Pancreas (tissue), 10 donors: ENCODE data around the gene PAPOLB. TPM values are rescaled to one million over a fixed set of nuclear protein-coding genes. Genes with fewer than 3 reads are reported as not detected.

Source experiments
- ATAC-seq, 4 donors: fragments of 200-7000 bp; cut with Tn5 transposase; one replicate each; pipeline versions ENCODE4 v1.8.0 to v1.9.1; 2020; ENCODE audit warnings: mild to moderate bottlenecking in 4 of 4, moderate library complexity in 4 of 4
- DNase-seq, 6 donors: peaks; one replicate each; pipeline ENCODE4 v3.0.0-alpha.2; 2020
- FAIRE-seq: peaks from 2 replicates; lab custom pipeline; 2012; peaks lifted over from hg19 to GRCh38; lab: Jason Lieb, UNC
- H3K27ac ChIP-seq, 4 donors: fragments of 200-600 bp; sonication (generic); 1 replicate in 3 of 4; 2 replicates in 1 of 4; pipeline versions ENCODE4 v1.5.0 to v1.8.0; 2020
- H3K27me3 ChIP-seq, 4 donors: fragments of 200-600 bp; one replicate each; pipeline ENCODE4 v1.8.0; 2021
- H3K36me3 ChIP-seq, 3 donors: fragments of 200-600 bp; sonication (generic) in 1 of 3; one replicate each; pipeline versions ENCODE4 v1.5.0 to v1.8.0; 2020 to 2021
- H3K4me1 ChIP-seq, 3 donors: fragments of 200-600 bp; one replicate each; pipeline ENCODE4 v1.8.0; 2021
- H3K4me3 ChIP-seq, 4 donors: fragments of 200-600 bp; sonication (generic) in 2 of 4; one replicate each; pipeline versions ENCODE4 v1.5.0 to v1.8.0; 2020 to 2021
- H3K9me3 ChIP-seq, 4 donors: fragments of 200-600 bp; one replicate each; pipeline ENCODE4 v1.8.0; 2021
- WGBS, 2 donors: extraction: QIAGEN DNeasy Blood & Tissue Kit; methylation state at CpG; one replicate each; pipeline ENCODE4 v1.1.7; 2013; 5-methylcytosine and 5-hydroxymethylcytosine counted together
- intact Hi-C, 3 donors: fragments of 100-400 bp; cut with DNase I; formaldehyde crosslinking; loops; one replicate each; pipeline versions ENCODE4 v1.11.1 to v1.14.2; 2022
- polyA plus RNA-seq, 2 donors: library from polyadenylated mRNA; stranded (reverse); fragments of 200-250 nt; gene quantifications; one replicate each; pipeline ENCODE4 v1.2.3, GENCODE V29; 2013
- total RNA-seq, 6 donors: library from RNA; stranded (reverse); fragmentation: NEBNext Ultra II Directional in 4 of 6; extraction: Animal tissue kit (Norgen Biotek cat#: 25700) in 4 of 6; gene quantifications; one replicate each; pipeline versions ENCODE4 v1.2.1 to v1.2.4, GENCODE V29; 2021 to 2023
- TF ChIP-seq, protein P1 (sequence below), 4 donors: fragments of 200-600 bp; sonication (generic) in 3 of 4; IDR thresholded peaks; one replicate each; pipeline versions ENCODE4 v1.5.0 to v1.8.0; 2021; ENCODE audit warnings: antibody characterized with exemption in 4 of 4
- donor health status: healthy with polysubstance abuse.
- donor health status: DM: no; HTN: no; CAD: no; lungs with moderate emphysema.
- donor health status: DM: no; HTN: no; CAD: no.
- donor health status: control.
- donor health status: control.
- donor health status: Bipolar disorder and iron deficiency.
- donor health status: DM: yes; HTN: yes; CAD: no.
- donor health status: DM: no; HTN: no; CAD: no.
- donor health status: DM: no; HTN: no; CAD: no.
- donor health status: DM: yes; HTN: yes; CAD: no.

The PAPOLB gene
- total and polyA plus RNA-seq, 8 donors, result 0.03 to 0.09 (median 0.05) TPM; not detected in 5

DNA sequence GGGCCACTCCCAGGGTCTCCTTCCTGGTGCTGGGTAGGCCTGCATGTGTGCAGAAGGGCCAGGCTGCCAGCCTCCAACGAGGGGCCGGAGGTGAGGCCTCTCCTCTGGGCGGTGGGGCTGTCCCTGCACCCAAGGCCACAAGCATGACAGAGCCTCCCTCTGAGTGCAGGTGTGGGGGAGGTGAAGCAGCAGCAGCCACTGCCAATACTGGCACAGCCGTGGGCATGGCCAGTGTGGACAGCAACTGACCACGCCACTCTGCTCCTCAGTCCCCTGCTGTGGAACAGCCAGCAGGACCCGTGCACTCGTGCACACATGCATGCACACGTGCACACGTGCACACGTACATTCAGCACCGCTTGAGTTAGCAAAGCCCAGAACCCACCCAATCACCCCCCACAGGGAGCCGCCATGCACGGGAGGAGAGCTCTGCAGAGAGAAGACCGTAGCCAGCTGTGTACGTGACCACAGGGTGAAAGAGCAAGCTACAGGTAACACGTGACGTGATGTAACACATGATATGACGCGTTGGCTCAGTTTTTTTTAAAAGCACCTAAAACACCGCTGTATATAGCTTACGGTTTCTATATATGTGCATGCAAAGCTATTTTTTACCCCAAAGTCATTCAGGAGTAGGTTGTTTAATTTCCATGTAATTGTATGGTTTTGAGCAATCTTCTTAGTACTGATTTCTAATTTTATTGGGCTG is 23.1 kb downstream of the PAPOLB start:
- peak in 1 of 4 donors; percentile 6 for ATAC-seq
- H3K36me3 ChIP-seq, result no peaks in the 10 kb centered on the region

DNA sequence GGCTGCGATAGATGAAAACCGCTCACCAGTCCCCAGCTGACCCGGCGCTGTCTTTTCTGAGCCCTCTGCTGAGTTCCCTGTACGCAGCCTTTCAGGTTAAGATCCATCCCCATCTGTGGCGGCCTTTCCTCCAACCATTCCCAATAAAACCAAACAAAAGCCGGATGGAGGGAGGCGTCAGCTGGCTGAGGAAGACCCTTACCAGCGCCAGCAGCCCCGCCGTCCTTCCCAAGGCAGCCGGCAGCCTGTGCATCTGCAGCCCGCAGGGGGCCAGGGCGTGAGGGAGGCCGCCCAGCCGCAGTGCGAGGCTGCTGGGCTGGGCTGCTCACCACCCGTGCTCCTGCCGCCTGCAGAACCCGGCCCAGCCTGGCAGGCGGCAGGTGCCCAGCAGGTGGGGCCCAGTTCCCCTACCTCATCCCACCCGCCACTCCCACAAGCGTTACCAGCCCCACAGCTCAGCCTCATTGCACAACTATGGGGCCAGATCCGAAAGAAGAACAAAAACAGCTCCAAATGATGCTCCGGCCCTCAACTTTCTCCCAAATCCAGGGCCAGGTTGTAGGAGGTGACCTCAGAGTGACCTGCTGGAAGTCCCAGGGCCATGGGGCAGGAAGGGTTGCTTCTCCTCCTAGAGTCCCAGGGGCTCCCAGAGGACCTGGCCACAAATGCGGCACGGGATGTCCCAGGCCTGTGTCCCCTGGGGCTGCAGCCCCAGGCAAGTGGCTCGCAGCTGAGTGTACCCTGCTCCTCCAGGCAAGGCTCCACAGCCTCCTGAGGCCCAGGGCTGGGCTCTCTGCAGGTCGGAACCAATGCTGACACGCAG is 23.8 kb downstream of the PAPOLB start:
- TF ChIP-seq, protein P1, sequence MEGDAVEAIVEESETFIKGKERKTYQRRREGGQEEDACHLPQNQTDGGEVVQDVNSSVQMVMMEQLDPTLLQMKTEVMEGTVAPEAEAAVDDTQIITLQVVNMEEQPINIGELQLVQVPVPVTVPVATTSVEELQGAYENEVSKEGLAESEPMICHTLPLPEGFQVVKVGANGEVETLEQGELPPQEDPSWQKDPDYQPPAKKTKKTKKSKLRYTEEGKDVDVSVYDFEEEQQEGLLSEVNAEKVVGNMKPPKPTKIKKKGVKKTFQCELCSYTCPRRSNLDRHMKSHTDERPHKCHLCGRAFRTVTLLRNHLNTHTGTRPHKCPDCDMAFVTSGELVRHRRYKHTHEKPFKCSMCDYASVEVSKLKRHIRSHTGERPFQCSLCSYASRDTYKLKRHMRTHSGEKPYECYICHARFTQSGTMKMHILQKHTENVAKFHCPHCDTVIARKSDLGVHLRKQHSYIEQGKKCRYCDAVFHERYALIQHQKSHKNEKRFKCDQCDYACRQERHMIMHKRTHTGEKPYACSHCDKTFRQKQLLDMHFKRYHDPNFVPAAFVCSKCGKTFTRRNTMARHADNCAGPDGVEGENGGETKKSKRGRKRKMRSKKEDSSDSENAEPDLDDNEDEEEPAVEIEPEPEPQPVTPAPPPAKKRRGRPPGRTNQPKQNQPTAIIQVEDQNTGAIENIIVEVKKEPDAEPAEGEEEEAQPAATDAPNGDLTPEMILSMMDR (IDR thresholded peaks at IDR 0.05), result no peak
- H3K9me3 ChIP-seq, result no peaks in the 10 kb centered on the region
- H3K4me3 ChIP-seq, result no peak overlapping the region
- intact Hi-C loops, result no loop called here
- no peak overlapping the region for H3K27ac ChIP-seq
- H3K27me3 ChIP-seq, result no peaks in the 10 kb centered on the region
- H3K36me3 ChIP-seq, result no peaks in the 10 kb centered on the region
- no peak for FAIRE-seq
- H3K4me1 ChIP-seq, result no peaks in the 10 kb centered on the region
- DNase-seq, result peak in 1 of 6 donors; percentile 2
- 77 to 85% methylated on average over 30 of the region's 30 CpGs for WGBS, 2 donors
- no peak for ATAC-seq

More for the DNA sequence above, 23.1 kb downstream of the PAPOLB start:
- Histone ChIP-seq H3K4me1 (no peaks in the 10 kb centered on the region), H3K27me3 (no peaks in the 10 kb centered on the region), H3K9me3 (no peaks in the 10 kb centered on the region), H3K27ac (no peak overlapping the region), H3K4me3 (no peak overlapping the region)
- 83 to 85% methylated on average over 21 of the region's 21 CpGs for WGBS, 2 donors
- intact Hi-C loops, result no loop called here
- FAIRE-seq (no peak), DNase-seq (no peak)
- TF ChIP-seq, protein P1 (IDR thresholded peaks at IDR 0.05), result no peak

DNA sequence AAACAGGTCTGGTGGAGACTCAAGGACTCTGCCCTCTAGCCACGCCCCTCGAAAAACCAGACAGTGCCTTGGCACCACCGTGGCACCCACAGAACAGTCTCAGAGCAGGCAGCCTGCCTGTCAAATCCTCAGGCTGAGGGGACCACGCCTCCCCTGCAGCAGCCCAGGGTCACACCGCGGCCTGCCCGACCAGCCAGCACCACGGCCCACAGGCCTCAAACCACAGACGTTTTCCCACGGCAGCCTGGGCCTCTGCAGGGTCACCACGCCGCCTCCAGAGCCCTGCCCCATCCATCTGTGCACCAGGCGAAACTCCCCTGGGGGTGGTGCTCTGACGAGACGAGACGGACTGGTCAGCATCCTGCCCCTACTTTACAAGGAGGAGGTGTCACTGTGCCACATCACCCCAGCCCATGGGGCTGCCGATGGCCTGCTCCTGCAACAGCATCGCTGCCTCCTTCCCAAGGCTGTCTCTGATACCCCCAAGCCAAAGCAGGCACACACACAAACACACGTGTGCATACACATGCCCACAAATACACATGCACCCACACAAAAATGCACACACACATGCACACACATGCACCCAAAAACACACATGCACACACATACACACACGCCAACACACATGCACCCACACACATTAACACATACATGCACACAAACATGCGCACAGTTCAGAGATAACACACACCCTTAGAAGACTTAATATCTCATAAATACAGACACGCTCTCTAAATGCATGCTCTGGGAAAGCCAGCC is 24.6 kb downstream of the PAPOLB start:
- Histone ChIP-seq H3K27ac (peak overlapping the region in 1 of 4 donors; percentile 55), H3K36me3 (no peaks in the 10 kb centered on the region), H3K4me3 (peak overlapping the region in 1 of 4 donors; percentile 32), H3K9me3 (no peaks in the 10 kb centered on the region), H3K4me1 (no peaks in the 10 kb centered on the region), H3K27me3 (no peaks in the 10 kb centered on the region)
- 48 to 51% methylated on average over 22 of the region's 22 CpGs for WGBS, 2 donors
- FAIRE-seq, result no peak
- peak; percentile 61 to 86 (median 70) for ATAC-seq
- TF ChIP-seq, protein P1 (IDR thresholded peaks at IDR 0.05), result no peak
- peak in 5 of 6 donors; percentile 40 to 86 (median 82) for DNase-seq
- intact Hi-C loops, result no loop called here

DNA sequence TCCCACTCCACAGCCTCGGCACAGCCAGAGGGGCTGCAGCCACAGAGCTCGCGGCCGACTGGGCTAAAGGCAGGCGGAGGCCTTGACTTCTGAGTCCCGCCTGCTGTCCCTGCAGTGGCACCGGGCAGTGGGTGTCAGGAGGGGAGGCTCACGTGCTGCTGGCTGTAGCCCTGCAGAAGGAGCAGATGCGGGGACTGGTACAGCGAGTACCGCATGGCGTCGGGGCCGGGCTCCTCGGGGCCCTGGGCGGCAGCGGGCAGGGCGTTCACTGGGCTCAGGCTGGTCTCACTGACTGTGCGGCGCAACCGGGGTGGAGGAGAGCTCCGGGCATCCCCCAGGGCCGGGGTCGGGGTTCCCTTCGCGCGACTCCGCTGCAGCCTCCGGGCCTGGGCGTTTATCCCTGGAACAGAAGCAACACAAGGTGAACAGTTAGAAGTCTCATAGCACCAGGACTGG is 25.6 kb downstream of the PAPOLB start:
- Histone ChIP-seq H3K9me3 (no peaks in the 10 kb centered on the region), H3K27ac (peak overlapping the region in 2 of 4 donors; percentile 39 to 55), H3K27me3 (no peaks in the 10 kb centered on the region), H3K4me3 (peak overlapping the region in 1 of 4 donors; percentile 32), H3K4me1 (no peaks in the 10 kb centered on the region), H3K36me3 (no peaks in the 10 kb centered on the region)
- 83 to 91% methylated on average over 30 of the region's 30 CpGs for WGBS, 2 donors
- TF ChIP-seq, protein P1 (IDR thresholded peaks at IDR 0.05), result no peak
- peak in 3 of 4 donors; percentile 21 to 32 (median 29) for ATAC-seq
- peak in 1 of 6 donors; percentile 59 for DNase-seq
- intact Hi-C loops, result no loop called here
- FAIRE-seq, result no peak
